T47D (cell line): ENCODE measurements around the gene TMEM258.

Experiments used
- DNase-seq, 2 experiments: peaks; one replicate each; pipeline versions ENCODE4 v3.0.0 to v3.0.0-alpha.2; 2011 to 2012; ENCODE audit warnings: low read depth in 1 of 2, low spot score in 1 of 2
- JUND ChIP-seq: IDR thresholded peaks from 2 replicates; pipeline ENCODE4 v1.6.1; 2012; ENCODE audit warnings: low read depth
- in situ Hi-C: cut with HindIII; loops from 2 replicates; pipeline ENCODE4 v1.10.0; 2016; ENCODE audit warnings: low sequenced_read_pairs, low pct_unique_long_range_greater_than_20kb

TMEM258 gene

DNA sequence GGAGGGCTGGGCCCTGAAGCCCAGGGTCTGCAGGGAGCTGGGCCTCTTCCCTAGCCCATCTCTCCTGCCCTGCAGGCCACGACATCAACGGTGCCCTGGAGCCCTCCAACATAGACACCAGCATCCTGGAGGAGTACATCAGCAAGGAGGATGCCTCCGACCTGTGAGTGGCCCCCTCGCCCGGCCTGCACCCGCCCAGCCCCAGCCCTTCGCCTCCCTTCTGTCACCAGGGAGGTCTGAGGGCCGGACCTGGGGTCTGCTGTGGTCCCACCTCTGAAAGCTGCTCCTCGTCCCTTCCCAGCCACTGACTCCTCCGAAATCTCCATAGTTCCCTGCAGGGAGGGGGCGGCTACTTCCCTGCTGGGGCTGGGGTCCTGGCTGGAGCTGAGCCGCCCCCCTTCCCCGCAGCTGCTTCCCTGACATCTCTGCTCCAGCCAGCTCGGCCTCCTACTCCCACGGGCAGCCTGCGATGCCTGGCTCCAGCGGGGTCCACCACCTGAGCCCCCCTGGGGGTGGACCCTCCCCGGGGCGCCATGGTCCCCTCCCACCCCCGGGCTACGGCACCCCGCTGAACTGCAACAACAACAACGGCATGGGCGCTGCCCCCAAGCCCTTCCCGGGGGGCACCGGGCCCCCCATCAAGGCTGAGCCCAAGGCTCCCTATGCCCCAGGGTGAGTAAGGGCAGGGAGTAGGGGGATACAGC, 26.7 kb downstream of the TMEM258 start:
- no peak for DNase-seq
- no peak for TF ChIP-seq JUND
- in situ Hi-C loops = no loop called here

DNA sequence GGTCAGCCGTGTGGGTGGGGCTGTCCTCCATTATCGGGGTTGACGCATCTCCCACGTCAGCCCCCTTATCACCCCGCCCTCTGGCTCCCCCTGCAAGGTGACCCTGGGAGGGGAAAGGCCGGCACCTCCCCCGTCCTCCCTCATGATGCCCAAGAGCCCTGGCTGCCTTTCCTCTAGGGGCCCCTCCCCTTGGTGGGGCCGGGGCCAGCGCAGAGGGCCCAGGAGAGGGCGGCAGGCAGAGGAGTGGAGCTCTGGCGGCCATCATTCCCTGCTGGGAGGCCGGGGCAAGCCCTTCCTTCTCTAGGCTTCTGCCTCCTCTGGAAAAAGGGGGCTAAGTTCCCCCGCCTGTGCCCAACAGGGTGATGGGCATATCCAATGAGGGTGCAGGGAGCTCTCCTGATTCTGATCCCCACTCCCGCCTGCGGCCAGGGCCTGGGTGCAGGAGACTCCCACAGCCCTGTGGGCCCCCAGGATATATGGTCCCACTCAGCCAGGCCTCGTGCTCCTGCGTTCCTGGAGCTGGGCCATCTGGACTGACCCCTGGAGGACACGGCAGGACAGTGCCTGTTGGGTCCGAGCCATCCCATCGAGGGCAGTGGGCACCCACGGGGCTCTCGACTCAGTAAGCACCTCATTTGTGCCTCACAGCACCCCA, 27.7 kb downstream of the TMEM258 start:
- no peak for TF ChIP-seq JUND
- DNase-seq = no peak
- in situ Hi-C loops = no loop called here

- DNase-seq = no peak
- in situ Hi-C loops = no loop called here
- TF ChIP-seq JUND = no peak
These were observed 28.3 kb downstream of the TMEM258 start for GRCh38 chr11:61763930-61764605.

GRCh38 chr11:61762798-61763197, 29.6 kb downstream of the TMEM258 start:
- no peak for DNase-seq
- in situ Hi-C loops = no loop called here
- TF ChIP-seq JUND = no peak

GRCh38 chr11:61762223-61762615, 30.2 kb downstream of the TMEM258 start:
- in situ Hi-C loops = no loop called here
- no peak for DNase-seq
- TF ChIP-seq JUND = no peak

DNA sequence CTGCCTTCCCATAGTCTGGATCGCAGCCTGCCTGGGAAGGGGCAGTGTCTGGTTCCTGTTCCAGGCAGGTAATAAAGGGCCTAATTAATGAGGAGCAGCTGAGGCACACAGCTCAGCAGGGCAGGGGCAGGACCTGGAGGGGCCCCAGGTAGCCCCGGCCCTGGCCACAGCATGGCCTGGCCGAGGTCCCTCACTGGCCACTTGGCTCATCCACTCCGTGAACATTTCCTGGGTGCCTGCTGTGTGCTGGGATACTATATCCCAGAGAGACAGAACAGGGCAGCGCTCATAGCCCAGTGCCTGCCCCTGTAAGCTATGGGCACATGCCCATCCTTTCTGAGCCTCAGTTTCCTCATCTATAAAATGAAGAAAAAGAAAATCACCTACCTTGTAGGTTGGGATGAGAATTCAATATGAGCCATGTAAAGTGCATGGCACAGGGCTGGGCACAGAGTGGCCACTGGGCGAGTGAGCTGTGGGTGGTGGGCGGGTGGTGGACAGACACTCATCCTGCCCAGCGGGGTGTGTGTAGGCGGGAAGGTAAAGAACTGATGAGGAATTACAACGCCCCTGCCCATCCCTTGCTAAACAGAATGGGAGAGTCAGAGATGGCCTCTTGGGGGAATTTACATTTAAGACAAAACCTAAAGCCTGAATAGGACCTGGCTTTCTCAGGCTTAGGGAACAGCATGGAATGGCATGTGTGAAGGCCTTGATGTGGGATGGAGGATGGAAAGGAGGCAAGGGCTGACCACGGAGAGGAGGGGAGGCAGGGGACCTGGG, 30.8 kb downstream of the TMEM258 start:
- in situ Hi-C loops = no loop called here
- no peak for DNase-seq
- no peak for TF ChIP-seq JUND

DNA sequence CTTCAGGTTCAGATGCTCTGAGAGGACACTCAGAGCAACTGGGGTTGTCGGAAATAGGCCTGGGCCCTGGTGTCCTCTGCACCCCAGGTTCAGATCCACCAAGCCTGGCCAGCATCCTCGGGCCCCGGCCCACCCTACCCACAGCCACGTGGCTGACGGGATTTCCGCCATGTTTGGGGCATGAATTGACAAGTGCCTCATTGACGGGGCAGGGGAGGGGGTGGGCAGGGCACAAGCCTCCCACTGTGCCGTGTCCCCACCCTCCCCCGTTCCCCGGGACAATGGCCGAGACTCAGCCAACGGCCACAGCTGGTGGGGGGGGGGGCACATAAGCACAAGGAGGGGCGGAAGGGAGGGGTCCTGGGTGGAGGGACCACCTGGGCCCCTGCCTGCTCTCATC, 31.5 kb downstream of the TMEM258 start:
- in situ Hi-C loops = no loop called here
- DNase-seq = no peak
- no peak for TF ChIP-seq JUND

DNA sequence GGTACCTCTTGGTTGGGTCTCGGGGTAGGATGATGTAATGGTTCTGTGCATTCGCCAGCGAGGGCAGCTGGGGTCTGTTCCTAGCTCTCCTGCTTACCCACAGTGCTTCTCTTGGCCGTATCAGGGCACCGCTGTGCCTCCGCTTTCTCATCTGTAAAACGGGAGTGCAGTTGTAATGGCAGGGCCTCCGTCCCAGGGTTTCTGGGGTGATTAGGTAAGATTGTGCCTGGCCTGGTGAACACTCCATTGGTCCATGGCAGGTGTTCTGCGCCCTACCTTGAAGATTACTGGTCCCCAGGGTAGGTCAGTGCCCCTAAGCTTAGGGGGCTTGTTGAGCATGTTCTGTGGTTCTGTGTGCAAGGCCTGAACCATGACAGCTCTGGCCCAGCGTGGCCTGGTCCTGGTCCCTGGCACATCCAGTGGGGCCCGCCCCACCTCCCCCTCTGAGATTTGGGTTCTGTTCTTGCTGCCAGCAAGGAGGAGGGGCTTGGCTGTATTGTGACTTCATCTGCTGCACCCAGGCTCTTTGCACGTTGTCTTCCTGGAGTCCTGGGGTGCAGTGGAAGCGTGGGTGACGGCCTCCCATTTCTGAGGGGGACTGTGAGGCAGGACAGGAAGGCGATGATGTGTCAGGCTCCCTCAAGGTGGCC, 35.1 kb downstream of the TMEM258 start:
- in situ Hi-C loops = no loop called here
- no peak for DNase-seq
- no peak for TF ChIP-seq JUND

- TF ChIP-seq JUND = no peak
- in situ Hi-C loops = no loop called here
- DNase-seq = no peak
These were observed 35.8 kb downstream of the TMEM258 start for GRCh38 chr11:61756452-61757212.

DNA sequence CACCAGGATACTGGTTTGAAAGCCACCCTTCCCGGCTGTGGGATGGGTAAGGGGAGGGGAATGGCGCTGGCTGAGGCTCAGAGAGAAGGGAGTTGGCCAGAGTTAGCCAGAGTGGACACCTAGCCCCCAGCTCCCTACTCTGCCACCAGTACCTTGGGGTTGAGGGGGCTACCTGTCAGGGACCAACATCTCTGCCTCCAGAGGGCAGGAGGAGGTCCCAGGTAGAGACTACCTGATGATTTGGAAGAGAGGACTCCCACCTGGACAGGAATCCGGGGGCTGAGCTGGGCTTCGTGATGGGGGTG, 36.3 kb downstream of the TMEM258 start:
- in situ Hi-C loops = no loop called here
- no peak for TF ChIP-seq JUND
- no peak for DNase-seq

DNA sequence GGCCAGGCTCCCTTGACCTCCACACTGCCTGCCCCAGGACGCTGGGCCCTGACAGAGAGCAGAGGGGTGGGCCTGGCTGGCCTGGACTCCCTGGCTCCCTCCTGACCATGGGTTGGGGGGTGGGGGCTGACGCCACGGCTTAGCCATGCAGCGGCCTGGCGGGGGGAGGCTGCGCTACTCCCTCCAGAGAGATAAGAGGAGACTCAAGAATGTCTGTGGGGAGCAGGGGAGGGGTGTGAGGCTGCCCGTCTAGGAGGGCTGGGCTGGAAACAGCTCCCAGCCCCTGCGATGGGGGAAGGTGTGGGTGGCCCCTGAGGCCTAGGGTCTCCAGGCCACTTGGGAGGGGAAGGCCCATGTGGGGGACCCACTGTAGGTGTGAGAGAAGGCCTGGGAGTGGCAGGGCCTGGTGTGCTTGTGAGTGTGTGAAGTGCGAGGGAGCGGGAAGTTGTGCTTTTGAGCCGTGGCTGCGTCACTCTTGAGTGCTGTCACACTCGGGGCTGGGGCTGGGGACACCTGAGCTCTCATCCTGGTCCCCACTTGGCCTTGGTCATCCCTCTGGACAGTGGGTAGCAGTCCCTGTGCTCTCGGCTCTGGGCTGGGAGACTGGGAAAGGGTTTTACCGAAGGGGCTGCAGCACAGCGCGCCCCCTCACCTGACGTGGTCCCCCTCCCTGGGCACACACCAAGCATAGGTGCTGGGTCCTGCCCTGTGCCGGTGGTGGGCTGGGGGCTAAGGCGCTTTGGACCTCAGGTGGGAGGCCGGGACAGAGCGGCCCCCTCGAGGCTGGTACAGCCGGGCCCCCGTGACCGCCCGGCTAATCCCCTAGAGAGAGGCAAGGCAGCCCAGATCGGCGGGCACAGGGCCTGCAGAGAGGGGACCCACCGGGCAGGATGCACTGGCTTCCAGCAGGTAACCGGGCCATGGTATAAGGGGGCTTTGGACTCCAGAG, 37.6 kb downstream of the TMEM258 start:
- DNase-seq = no peak
- TF ChIP-seq JUND = no peak
- in situ Hi-C loops = no loop called here
